GM13976 (cell line): ENCODE measurements around the gene RGS13.

Experiments used
- DNase-seq: peaks from one replicate; pipeline ENCODE4 v3.0.0; 2012; ENCODE audit warnings: low spot score
- CTCF ChIP-seq: IDR thresholded peaks from 2 replicates; pipeline ENCODE4 v1.5.1; 2012; ENCODE audit warnings: borderline replicate concordance, mild to moderate bottlenecking; ENCODE audit not compliant: insufficient read depth; ENCODE audit errors: extremely low read depth, missing control alignments, control extremely low read depth
- in situ Hi-C: fragments of 300-500 bp; cut with MboI; formaldehyde crosslinking; loops from one replicate; pipeline ENCODE4 v1.12.0; 2022; ENCODE audit warnings: low sequenced_read_pairs, mixed read lengths, inconsistent platforms; ENCODE audit not compliant: unreplicated experiment

RGS13 gene

GRCh38 chr1:192635939-192636338, at the start of gene RGS13:
TSS of gene RGS13 (plus strand) at chr1:192636147. CDS start at chr1:192644335, 8,188 bp downstream.
- DNase-seq: no peak
- no peak for TF ChIP-seq CTCF
- in situ Hi-C loops: no loop called here

GRCh38 chr1:192587386-192588266, 48.3 kb upstream of the RGS13 start:
- in situ Hi-C loops: no loop called here
- DNase-seq: no peak
- no peak for TF ChIP-seq CTCF

- no peak for DNase-seq
- in situ Hi-C loops: no loop called here
These were observed 47.4 kb upstream of the RGS13 start for GRCh38 chr1:192588546-192588945.

GRCh38 chr1:192589813-192590212, 46.1 kb upstream of the RGS13 start:
- in situ Hi-C loops: no loop called here
- TF ChIP-seq CTCF: no peak
- no peak for DNase-seq

More at GRCh38 chr1:192588546-192588945, 47.4 kb upstream of the RGS13 start:
- TF ChIP-seq CTCF: no peak

- in situ Hi-C loops: no loop called here
- no peak for DNase-seq
- no peak for TF ChIP-seq CTCF
These were observed 43.4 kb upstream of the RGS13 start for GRCh38 chr1:192592517-192592916.

GRCh38 chr1:192592981-192593708, 42.8 kb upstream of the RGS13 start:
- no peak for DNase-seq
- in situ Hi-C loops: no loop called here
- TF ChIP-seq CTCF: no peak
